ENCODE results near the gene PASK.

PASK gene

DNA sequence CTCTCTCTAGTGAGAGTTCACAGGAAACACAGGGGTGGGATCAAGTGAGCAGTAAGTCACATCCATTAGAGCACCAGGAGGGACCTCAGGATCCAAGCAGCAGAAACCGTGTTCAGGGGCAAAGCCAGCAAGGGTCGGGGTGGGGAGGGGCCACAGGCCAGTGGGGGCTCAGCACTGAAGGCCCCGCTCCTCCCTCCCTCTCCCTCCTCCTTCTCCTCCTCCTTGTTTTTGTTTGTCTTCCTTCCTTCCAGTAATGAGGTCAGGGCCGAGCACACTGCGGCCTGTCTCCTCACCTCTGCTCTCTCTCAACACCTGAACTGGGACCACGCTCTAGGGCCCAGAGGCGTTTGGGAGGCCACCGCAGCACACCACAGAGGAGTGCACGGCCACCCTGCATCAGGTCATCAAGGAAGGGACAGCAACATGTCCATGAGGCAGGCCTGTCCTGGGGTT is 68.1 kb downstream of the PASK start:
- DNase-seq (ENCODE audit: low read depth): no peak

DNA sequence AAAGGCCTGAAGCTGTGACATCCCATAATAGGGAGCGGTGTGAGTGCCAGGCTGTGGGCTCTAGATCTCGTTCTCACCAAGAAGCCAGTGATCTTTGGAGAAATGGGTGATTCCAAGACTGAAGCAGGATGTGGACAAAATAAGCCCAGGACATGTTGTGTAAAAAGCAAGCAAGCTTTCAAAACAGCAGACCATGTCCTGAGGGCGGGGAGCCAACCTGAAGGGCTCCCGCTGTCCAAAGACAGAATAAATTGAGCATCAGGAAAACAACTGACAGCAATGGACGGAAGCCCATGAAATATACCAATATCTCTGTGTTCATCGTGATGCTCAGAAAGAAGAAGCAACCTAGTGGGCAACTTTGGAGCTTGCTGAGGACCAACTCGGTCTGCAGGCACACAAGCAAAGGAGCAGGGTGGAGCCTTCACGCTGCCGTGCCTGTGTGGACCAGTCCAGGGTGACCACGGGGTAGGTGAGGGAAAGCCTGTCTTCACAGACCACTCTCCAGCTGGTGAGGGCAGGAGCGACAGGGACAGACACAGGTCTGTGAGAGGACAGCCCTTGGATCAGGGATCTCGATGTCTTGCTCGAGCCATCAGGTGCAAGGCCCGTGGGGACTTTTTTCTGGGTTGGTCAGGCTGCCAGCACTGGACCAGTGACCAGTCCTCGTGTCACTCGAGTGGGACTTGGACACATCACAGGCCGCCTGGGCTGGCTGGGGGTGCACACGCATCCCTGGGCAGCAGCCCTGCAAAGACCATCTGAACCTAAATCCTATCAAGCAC is 68.7 kb downstream of the PASK start:
- no peak for DNase-seq (ENCODE audit: low read depth)

GRCh38 chr2:241074901-241075540 is 74.3 kb downstream of the PASK start:
- DNase-seq (ENCODE audit: low read depth): no peak

DNA sequence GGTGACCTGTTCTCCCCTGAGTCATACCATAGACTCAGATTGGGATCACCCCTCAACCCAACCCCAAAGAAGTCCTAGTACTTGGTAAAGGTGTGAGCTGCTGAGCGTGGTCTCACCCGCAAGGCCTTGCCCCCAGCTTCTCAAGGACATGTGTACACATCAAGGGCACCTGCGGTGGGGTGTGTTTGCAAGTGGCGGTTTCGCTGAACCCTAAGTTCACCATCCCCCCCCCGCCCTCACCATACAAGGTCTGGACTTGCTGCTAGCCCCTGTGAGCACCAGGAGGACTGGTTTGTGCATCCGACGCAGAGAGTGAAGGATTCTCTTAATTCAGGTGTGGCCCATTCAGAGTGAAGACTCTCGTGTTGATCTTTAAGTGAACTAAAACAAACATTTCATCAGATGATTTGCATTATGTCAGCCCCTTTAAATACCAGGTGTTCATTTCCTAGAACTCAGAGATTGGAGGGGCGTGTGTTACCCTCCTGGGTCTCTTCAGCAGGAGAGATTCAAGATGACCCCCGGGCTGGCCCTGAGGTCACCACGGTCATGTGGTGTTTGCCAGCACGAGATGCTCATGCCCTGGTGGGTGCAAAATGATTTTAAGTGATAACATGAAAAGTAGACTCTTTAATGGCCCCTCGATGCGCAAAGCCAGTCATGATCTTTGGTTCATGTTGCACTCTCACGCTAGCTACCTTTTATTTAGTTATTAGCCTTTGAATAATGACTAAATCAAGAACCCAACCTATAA is 75.0 kb downstream of the PASK start:
- no peak for DNase-seq (ENCODE audit: low read depth)

DNA sequence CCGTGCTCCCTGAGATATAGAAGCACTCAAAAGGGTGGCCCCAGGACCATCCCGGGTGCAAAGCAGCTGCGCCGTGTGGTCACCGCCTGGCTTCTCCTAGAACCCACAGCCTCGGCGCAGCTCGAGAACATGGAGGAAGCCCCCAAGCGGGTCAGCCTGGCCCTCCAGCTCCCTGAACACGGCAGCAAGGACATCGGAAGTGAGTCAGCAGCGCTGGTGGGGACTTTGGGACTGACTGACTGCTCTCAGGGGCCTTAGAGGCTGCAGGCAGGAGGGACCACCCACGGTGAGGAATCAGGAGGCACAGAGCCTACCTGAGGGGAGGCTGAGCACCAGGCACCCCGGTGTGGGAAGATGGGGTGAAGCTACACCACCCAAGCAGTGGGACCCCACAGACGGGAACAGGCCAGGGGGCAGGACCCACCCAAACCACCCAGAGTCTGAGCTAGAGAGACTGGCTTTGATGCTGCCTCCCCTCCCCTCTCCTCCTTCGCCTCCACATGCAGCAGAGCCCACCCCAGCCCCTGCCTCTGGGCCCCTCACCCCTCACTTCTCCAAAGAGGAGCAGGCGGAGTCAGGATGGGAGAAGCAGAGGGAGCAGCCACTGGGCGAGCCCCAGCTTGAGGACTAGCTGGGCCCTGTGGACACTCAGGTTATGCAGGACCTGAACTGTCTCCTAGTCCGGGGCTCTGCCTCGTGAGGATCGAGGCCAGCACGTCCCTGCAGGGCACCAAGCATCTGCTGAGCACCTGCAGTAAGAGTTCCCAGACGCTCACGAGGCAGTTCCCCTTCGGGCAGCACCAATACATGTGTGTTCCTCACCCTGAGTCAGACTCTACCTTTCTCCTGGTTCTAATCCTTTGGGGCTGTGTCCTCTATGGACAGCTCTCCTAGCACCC is 75.9 kb downstream of the PASK start:
- no peak for DNase-seq (ENCODE audit: low read depth)

DNA sequence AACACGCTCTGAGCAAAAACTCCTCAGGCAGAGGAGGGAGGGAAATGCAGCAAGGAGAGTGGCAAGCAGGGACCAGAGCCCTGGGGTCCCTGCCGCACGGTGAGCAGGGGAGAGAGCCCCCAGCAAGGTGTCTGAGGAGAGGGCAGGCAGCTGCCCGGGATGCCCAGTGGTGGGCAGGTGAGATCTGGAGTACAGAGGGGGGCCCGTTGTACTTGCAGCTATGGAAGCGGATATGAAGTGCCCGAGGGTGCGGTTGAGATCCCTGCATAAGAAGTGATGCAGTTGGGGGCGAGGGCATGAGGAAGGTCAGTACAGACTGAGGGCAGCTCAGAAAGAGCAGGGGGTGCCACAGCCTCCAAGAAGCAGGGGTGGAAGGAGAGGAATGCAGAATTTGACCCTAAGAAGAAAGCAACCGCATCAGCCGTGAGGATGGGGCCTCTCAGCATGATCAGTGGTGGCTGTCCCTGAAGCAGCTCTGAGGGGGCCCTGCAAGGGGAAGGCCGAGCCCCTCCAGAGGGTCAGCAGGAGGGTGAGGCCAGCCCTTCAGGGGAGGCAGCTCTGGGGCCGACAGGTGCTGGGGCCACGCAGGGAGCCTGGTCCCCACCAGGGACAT is 76.6 kb downstream of the PASK start:
- no peak for DNase-seq (ENCODE audit: low read depth)

DNA sequence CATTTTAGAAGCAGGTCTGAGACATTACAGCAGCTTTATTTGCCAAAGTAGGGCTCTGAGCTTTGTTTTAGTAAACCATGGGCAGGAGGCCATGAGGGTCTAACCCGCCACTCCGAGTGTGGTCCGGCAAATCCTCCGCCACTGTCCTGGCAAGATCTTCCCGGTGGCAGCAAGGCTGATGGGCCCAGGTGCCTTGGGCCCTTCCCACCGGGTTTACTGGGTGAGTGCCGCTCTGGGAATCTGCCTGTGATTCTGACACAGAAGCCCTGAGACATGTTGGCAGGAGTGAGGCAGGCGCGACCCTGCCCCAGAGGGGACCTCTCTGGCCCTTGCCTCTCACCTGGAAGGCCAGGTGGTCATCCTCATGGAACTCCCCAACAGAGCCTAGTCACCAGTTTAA is 77.1 kb downstream of the PASK start:
- no peak for DNase-seq (ENCODE audit: low read depth)

GRCh38 chr2:241071677-241072111 is 77.6 kb downstream of the PASK start:
- DNase-seq (ENCODE audit: low read depth): no peak

GRCh38 chr2:241070811-241071676 is 78.2 kb downstream of the PASK start:
- DNase-seq (ENCODE audit: low read depth): no peak

DNA sequence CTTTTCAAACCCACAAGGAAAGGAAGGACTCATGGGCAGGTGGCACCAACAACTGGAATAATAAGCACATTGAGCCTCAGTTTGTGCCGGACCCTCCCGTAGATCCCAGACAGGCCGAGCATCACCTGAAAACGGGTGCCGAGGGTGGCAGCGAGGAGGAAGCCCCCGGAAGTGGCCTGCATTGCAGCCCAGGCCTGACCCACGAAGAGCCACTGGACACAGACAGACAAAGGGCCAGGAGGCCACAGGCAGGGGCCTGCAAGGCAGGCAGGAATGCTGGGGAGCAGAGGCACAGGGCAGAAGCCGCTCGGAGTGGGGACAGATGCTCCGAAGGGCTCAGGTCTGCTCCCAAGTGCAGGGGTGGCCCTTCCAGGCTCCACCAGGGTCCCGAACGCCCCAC is 78.9 kb downstream of the PASK start:
- no peak for DNase-seq (ENCODE audit: low read depth)

- no peak for DNase-seq (ENCODE audit: low read depth)
Measured at GRCh38 chr2:241069821-241070281, 79.4 kb downstream of the PASK start.

DNA sequence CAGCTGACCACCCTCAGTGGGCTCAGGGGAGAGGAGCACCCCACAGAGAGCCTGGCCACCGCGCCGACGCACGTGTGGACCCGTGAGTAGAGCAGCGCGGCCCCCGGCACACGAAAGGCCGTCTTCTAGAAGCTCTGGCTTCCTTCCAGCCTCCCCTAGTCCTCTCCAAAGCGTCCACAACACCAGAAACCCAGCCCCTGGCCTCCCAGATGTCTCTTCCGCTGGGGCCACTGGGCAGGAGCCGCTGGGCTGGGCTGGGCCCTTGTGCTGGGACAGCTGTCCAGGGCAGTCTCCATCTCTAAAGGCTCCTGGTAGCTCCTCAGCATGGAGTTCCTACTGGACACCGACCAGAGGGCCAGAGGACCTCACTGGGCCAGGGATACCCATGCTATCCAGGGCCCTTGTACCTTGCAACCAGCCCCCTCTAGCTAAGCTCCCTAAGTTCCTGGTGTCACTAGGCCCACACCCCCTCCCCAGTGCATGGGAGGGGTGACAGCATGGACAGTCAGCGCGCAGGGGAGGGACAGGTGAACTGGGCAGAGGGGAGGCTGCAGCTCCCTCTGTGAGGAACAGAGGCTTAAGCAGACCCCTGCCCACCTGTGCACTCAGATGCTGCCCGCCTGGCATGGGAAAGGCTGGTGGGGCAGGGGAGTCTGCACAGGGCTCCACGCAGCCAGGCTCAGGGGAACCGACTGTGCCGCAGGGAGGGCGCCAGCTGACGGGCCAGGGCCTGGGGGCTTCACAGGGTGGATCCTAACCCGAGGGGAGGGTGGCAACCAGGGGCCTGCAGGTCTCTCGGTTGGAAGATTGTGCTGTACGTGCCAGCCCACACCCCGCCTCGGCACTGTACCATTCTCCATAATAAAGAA is 80.1 kb downstream of the PASK start:
- DNase-seq (ENCODE audit: low read depth): no peak

GRCh38 chr2:241068136-241068941 is 80.9 kb downstream of the PASK start:
- DNase-seq (ENCODE audit: low read depth): no peak

DNA sequence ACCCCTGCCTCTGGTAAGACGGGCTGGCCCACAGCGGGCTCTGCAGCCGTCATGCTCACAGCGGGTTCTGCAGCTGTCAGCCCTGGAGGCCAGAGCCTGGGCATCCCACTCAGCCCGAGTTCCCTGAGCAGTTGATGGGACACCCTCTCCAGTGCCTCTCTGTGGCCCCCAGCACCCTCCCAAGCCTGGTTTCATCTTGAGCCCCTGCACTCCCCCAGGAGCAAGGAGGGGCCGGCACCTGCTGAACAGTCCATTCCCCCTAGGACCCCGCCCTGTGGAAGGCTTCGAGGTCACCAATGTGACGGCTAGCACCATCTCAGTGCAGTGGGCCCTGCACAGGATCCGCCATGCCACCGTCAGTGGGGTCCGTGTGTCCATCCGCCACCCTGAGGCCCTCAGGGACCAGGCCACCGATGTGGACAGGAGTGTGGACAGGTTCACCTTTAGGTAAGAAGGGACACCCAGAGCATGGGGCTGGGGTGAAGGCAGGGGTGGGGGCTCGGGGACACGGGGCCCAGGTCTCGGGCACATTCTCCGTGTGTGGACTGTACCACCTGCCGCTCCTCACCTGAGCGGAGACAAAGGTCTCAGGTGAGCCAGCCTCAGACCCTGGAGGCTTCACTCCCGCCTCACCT is 81.7 kb downstream of the PASK start:
- DNase-seq (ENCODE audit: low read depth): no peak

DNA sequence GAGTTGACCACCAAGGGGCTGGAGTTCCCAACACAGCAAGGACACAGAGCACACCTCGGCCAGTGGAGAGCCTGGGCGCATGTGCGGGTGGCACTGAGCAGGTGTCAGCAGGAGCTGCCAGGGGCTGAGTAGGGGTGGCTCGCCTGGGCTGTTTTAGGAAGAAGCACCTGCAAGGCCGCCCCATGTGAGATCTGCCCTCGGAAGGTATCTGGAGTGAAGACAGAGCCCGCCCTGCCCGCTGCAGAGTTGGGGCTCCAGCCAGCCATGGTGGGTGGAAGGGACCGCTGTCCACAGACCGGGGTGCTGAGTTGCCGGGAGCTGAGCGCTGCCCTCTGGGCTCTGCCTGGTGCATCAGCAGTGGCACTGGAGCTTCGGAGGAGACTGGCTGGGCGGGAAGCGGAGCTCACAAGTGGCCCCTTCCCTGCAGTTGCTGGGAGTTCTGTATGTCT is 82.4 kb downstream of the PASK start:
- DNase-seq (ENCODE audit: low read depth): no peak

- no peak for DNase-seq (ENCODE audit: low read depth)
Measured at GRCh38 chr2:241066171-241066892, 82.9 kb downstream of the PASK start.

DNA sequence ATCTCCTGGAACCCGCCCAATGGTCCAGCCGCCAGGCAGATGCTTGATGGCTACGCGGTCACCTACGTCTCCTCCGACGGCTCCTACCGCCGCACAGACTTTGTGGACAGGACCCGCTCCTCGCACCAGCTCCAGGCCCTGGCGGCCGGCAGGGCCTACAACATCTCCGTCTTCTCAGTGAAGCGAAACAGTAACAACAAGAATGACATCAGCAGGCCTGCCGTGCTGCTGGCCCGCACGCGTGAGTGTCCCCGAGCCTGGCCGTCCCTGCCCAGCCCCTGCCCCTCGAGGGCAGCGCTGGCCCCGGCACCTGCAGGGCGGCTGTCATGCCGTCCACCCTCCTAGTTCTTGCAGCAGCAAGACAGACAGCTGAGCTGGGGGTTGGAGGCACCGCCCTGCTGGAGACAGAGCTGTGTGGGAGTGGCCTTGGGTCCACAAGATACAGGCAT is 83.9 kb downstream of the PASK start:
- no peak for DNase-seq (ENCODE audit: low read depth)

All from activated gamma-delta T cell treated with anti-CD3 and anti-CD28 coated beads, Interleukin-2, amount 50 U/mL, for 16 hours (primary cell).